NCI-H1048 (cell line): ENCODE data around the gene MLH1.
"Not testable (repeated sequence)": the region's sequence is repeated elsewhere in the genome, so short reads cannot be mapped to it uniquely, and the experiment has no call there.

Source experiments
- DNase-seq: peaks from one replicate; lab custom pipeline; 2025; lab: John Stamatoyannopoulos, UW

Gene MLH1

DNA sequence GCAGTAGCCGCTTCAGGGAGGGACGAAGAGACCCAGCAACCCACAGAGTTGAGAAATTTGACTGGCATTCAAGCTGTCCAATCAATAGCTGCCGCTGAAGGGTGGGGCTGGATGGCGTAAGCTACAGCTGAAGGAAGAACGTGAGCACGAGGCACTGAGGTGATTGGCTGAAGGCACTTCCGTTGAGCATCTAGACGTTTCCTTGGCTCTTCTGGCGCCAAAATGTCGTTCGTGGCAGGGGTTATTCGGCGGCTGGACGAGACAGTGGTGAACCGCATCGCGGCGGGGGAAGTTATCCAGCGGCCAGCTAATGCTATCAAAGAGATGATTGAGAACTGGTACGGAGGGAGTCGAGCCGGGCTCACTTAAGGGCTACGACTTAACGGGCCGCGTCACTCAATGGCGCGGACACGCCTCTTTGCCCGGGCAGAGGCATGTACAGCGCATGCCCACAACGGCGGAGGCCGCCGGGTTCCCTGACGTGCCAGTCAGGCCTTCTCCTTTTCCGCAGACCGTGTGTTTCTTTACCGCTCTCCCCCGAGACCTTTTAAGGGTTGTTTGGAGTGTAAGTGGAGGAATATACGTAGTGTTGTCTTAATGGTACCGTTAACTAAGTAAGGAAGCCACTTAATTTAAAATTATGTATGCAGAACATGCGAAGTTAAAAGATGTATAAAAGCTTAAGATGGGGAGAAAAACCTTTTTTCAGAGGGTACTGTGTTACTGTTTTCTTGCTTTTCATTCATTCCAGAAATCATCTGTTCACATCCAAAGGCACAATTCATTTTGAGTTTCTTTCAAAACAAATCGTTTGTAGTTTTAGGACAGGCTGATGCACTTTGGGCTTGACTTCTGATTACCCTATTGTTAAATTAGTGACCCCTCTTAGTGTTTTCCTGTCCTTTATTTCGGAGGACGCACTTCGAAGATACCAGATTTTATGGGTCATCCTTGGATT lies at the start of gene MLH1:
MLH1 (plus strand) TSS at position 193 of the 958 bp plus-strand sequence; CDS start at position 223, 30 bp downstream.
- no peak for DNase-seq

- no peak for DNase-seq
These were observed 49.7 kb upstream of the MLH1 start for GRCh38 chr3:36943601-36944000.

DNA sequence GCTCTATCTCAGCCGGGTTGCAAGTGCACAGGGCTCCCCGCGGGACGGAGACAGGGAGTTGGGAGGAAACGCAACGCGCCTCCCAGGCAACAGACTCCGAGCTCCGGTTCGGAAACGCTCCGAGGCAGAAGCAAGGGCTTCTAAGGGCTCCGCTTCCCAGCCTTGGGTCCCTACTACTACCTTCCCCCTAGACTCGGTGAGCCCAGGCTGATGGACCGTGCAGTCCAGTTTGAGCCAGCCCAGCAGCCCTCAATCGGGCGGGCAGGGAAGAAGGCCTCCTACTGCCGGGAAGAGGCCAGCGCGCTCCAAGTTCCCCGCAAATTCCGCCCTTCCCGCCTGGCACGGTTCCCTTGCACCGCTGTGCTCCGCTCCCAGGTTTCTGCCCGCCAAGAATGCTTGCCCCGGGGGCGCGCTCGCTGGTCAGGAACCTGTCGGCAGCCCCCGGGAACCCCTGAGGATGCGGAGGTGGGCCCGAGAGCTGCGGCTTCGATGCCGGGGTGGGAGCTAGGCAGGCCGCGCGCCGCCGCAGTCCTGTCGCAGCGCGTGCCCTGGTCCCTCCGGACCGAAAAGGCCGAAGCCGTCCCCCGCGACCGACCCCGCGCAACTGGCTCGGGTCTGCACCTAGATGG lies 49.2 kb upstream of the MLH1 start:
- DNase-seq = no peak

DNA sequence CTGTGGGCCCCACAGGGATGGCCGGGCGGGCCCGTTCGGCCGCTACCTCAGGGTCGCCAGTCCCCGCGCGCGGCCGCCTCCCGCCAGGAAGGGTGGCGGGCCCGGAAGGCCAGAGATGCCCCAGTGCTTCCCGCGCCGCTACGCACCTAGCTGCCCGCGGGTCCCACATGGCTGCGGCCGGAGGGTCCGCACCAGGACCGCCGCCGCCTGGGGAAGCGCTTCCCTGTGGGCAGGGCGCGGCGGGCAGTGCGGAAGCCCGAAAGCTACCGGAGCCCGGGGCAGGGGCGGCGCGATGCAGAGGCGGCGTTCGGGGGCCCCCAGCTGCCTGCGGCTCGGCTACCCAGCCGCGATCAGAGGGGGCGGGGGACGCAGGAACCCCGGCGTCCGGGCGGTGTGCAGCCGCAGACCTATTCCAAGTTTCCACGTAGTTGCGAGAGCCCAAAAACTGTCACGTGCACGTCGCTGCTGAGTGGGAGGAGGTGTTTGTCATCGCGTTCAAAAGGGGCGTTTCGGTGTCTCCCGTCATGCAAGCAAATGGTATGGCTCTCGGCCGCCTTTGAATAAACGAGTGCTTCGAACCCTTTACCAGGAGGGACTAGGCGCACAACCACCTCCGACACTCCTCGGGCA lies 48.6 kb upstream of the MLH1 start, which contains the start of gene TRANK1:
TRANK1 (minus strand) TSS at position 414 of the 630 bp plus-strand sequence; CDS start at position 169, 245 bp downstream.
- DNase-seq = no peak

GRCh38 chr3:36945333-36945980 lies 47.9 kb upstream of the MLH1 start:
- DNase-seq = no peak

GRCh38 chr3:36947814-36948213 lies 45.5 kb upstream of the MLH1 start:
- DNase-seq = not testable (repeated sequence)

GRCh38 chr3:36954452-36955134 lies 38.7 kb upstream of the MLH1 start:
- no peak for DNase-seq

DNA sequence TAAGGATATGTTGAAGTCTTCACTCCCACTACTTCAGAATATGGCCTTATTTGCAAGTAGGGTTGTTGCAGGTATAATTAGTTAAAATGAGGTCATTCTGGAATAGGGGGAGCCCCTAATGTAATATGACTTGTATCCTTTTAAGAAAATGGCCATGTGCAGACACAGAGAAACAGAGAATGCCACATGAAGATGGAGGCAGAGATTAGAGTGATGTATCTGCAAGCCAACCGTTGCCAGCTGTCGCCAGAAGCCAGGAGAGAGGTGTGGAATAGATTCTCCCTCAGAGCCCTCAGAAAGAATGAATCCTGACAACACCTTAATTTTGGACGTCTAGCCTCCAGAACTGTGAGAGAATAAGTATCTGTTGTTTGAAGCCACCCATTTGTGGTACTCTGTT lies 37.2 kb upstream of the MLH1 start:
- DNase-seq = no peak

DNA sequence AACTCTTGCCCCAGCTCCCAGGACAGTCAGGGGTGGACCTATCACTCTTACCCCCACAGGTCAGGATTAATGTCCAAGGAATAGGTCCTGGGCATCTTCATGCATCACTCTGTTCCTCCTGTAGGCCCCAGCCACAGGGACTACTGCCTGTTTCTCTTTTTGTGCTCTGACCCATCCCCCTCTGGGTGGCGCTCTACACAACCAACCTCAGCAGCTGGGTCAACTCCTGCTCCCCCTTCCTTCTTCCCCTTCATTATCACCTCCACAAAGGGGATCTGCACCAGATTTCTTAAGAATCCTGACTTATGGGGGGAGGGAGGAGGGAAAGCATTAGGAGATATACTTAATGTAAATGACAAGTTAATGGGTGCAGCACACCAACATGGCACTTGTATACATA lies 36.3 kb upstream of the MLH1 start:
- no peak for DNase-seq

- DNase-seq = no peak
These were observed 35.2 kb upstream of the MLH1 start for GRCh38 chr3:36957862-36958686.

DNA sequence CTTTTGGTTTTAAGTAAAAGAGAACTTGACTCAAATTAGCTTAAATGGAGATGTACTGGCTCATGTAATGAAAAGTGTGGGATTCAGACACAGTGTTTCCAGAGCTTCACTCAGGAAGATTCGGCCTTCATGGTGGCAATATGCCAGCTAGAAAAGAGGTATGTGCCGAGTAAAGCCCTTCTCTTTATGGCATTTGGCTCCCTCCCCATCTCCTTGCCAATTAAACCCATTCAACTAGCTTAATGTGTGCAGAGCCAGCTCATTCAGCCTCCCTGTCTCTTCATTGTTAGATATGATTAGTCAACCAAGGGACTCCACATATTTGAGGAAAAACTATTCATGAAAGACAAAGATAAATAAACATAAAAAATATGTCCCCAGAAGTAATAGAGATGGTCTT lies 33.5 kb upstream of the MLH1 start:
- DNase-seq = no peak

DNA sequence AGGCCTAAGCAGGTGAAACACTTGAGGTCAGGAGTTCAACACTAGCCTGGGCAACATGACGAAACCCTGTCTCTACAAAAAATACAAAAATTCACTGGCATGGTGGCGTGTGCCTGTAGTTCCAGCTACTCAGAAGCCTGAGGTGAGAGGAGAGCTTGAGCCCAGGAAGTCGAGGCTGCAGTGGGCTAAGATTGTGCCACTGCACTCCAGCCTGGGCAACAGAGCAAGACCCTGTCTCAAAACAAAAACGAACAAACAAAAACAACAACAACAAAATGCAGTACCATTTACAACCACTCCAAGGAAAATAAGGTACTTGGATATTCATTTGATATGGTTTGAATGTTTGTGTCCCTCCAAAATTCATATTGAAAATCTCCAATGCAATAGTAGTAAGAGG lies 32.8 kb upstream of the MLH1 start:
- DNase-seq = no peak

- DNase-seq = not testable (repeated sequence)
These were observed 30.3 kb upstream of the MLH1 start for GRCh38 chr3:36963008-36963407.

DNA sequence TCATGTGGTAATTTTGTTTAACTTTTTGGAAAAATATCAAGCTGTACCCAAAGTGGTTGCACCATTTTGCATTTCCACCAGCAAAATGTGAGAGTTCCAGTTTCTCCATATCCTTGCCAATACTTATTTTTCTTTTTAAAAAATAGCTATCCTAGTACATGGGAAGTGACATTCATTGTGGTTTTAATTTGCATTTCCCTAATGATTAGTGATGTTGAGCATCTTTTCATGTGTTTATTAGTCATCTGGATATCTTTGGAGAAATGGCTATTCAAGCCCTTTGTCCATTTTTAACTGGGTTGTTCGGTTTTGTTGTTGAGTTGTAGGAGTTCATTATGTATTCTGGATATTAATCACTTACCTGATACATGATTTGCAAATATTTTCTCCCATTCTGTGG lies 29.0 kb upstream of the MLH1 start:
- DNase-seq = no peak

DNA sequence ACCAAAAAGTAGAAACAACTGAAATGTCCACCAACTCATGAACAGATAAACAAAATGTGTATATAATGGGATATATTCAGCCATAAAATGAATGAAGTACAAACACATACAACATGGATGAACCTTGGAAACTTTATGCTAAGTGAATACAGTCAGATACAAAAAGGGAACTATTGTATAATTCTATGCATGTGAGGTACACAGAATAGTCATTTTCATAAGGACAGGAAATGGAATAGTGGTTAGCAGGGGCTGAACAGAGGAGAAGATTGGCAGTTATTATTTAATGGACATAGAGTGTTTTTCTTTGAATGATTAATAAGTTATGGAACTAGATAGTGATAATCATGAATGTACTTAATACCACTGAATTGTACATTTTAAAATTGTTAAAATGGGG lies 28.5 kb upstream of the MLH1 start:
- no peak for DNase-seq

GRCh38 chr3:36965440-36965839 lies 27.9 kb upstream of the MLH1 start:
- no peak for DNase-seq

DNA sequence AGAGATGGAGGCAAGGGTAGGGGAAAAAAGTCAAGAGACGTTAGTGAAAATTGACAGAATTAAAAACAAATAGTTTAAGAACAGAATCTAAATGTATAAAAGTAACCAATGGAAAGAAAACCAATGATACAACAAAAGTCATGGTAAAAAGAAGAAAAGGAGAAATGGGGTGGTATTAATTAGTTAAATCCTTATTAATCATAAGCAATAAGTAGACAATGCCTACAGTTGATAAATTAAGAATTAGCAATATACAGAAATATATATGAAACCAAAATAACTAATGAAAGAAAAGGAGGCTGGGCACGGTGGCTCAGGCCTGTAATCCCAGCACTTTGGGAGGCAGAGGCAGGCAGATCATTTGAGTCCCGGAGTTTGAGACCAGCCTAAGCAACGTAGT lies 24.2 kb upstream of the MLH1 start:
- no peak for DNase-seq

- no peak for DNase-seq
These were observed 23.5 kb upstream of the MLH1 start for GRCh38 chr3:36969540-36970432.

GRCh38 chr3:36972163-36972562 lies 21.2 kb upstream of the MLH1 start:
- DNase-seq = no peak

GRCh38 chr3:36973139-36973538 lies 20.2 kb upstream of the MLH1 start:
- no peak for DNase-seq
